ENCODE results near the gene OR51B4. TPM values are rescaled to one million over a fixed set of nuclear protein-coding genes. Genes with fewer than 3 reads are reported as not detected.

Gene OR51B4
- total RNA-seq (2014; rRNA removed), result 0.11 TPM in 1 of 2 replicates, not detected in the other
- Bru-seq, nascent RNA, result percentile 27 among the genes with signal in this experiment
- percentile 39 among the genes with signal in this experiment for BruChase-seq, experiment 1, labeled RNA remaining after a 6-hour chase
- BruChase-seq, experiment 2, labeled RNA remaining after a 2-hour chase, result percentile 32 among the genes with signal in this experiment
- long read RNA-seq, result 0 reads

DNA sequence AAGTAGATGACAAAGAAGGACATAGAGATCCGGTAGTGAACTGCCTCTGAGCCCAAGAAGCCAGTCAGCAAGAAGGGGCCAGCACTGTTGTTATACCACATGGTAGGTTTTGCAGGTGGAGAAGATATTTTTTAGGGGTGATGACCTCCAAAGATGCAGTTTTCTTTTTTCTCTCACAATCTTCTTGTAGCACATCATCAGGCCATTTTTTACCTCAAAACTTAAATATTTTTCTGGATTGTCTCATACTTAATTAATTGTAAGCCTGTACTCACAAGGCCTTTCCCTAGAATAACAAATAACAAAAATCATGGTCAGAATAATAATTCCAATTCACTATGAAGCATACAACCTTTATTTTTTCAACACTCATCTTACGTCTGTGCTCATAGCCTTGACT, at the start of gene OR51B4:
TSS of gene OR51B4 (minus strand) at position 101 of the 400 bp plus-strand sequence. CDS start at position 101, 0 bp downstream.
- no TSS peak for BruUV-seq (replicated peaks)
- no peak within 1 kb of the TSS for H3K9ac ChIP-seq (ENCODE audit: low read length)

DNA sequence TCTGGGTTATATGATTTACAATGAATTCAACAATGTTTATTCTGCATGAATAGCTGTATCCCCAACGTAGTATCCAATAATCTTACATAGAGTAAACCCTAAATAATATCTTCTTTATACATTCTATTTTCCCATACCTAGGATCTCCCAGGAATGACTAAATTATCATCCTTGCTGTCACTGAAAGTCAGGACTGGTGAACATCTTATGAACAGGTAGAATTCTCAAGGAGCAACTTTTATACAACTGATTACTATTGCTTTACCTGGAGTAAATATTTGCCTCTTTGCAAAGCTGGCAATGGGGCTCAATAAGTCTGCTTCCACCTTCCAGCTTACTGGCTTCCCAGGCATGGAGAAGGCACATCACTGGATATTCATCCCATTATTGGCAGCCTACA, 49.5 kb upstream of the OR51B4 start, which contains the start of gene OR51B6:
TSS of gene OR51B6 (plus strand) at position 301 of the 400 bp plus-strand sequence. CDS start at position 301, 0 bp downstream.
- intact Hi-C loops (cut with micrococcal nuclease), result no loop called here
- no peaks in the 10 kb centered on the region for H3K9me3 ChIP-seq (ENCODE audit: low read length)
- ChIA-PET POLR2A (ENCODE audit: unreplicated experiment) (no interaction called here), CTCF (no interaction called here)
- H3K9me2 ChIP-seq (replicated peaks; ENCODE audit: low read length), result no peaks in the 10 kb centered on the region
- no peak within 1 kb of the TSS for H3K4me2 ChIP-seq (ENCODE audit: low read length)
- H3K4me3 ChIP-seq (ENCODE audit: low read length), result no peak within 1 kb of the TSS
- H4K20me1 ChIP-seq (ENCODE audit: low read length), result no peaks in the 10 kb centered on the region
- ATAC-seq (no peak), DNase-seq (no peak)
- H2AFZ ChIP-seq (ENCODE audit: low read length), result no peak within 1 kb of the TSS
- BruUV-seq (replicated peaks), result no TSS peak
- H3K79me2 ChIP-seq (ENCODE audit: low read length), result no peaks in the 10 kb centered on the region
- no peaks in the 10 kb centered on the region for H3F3A ChIP-seq (ENCODE audit: low read length, unreplicated experiment)
- H3K27ac ChIP-seq (ENCODE audit: low read length), result no peak within 1 kb of the TSS
- no peaks in the 10 kb centered on the region for H3K36me3 ChIP-seq (ENCODE audit: low read depth, low read length)
- H3K9ac ChIP-seq (ENCODE audit: low read length), result no peak within 1 kb of the TSS
- no peaks in the 10 kb centered on the region for H3K27me3 ChIP-seq (ENCODE audit: low read length)
- no peak for TF ChIP-seq EZH2phosphoT487 (IDR thresholded peaks at IDR 0.05; ENCODE audit: borderline replicate concordance, low read length)
- TF ChIP-seq EZH2 (IDR thresholded peaks at IDR 0.05; ENCODE audit: low read length, unreplicated experiment), result no peak
- no peak for TF ChIP-seq CTCF (conservative IDR thresholded peaks at IDR 0.05; ENCODE audit: low read depth, low read length)
- no peaks in the 10 kb centered on the region for H3K4me1 ChIP-seq (ENCODE audit: insufficient read depth, low read length)

More for the DNA sequence above, at the start of gene OR51B4:
- DNase-seq (no peak), ATAC-seq (no peak)
- no peaks in the 10 kb centered on the region for H3K9me3 ChIP-seq (ENCODE audit: low read length)
- H3F3A ChIP-seq (ENCODE audit: low read length, unreplicated experiment), result no peaks in the 10 kb centered on the region
- no peaks in the 10 kb centered on the region for H3K36me3 ChIP-seq (ENCODE audit: low read depth, low read length)
- H3K4me1 ChIP-seq (ENCODE audit: insufficient read depth, low read length), result no peaks in the 10 kb centered on the region
- no peaks in the 10 kb centered on the region for H3K9me2 ChIP-seq (replicated peaks; ENCODE audit: low read length)
- H2AFZ ChIP-seq (ENCODE audit: low read length), result no peak within 1 kb of the TSS
- CTCF ChIA-PET, result no interaction called here
- POLR2A ChIA-PET (ENCODE audit: unreplicated experiment), result no interaction called here
- intact Hi-C loops (cut with micrococcal nuclease), result no loop called here
- H4K20me1 ChIP-seq (ENCODE audit: low read length), result no peaks in the 10 kb centered on the region
- H3K27me3 ChIP-seq (ENCODE audit: low read length), result peaks cover 18% of the 10 kb centered on the region; the same call in 1 of the 2 replicates
- H3K4me3 ChIP-seq (ENCODE audit: low read length), result no peak within 1 kb of the TSS
- H3K27ac ChIP-seq (ENCODE audit: low read length), result no peak within 1 kb of the TSS
- no peaks in the 10 kb centered on the region for H3K79me2 ChIP-seq (ENCODE audit: low read length)
- TF ChIP-seq EZH2 (IDR thresholded peaks at IDR 0.05; ENCODE audit: low read length, unreplicated experiment), result no peak
- no peak for TF ChIP-seq EZH2phosphoT487 (IDR thresholded peaks at IDR 0.05; ENCODE audit: borderline replicate concordance, low read length)
- TF ChIP-seq CTCF (conservative IDR thresholded peaks at IDR 0.05; ENCODE audit: low read depth, low read length), result no peak
- H3K4me2 ChIP-seq (ENCODE audit: low read length), result no peak within 1 kb of the TSS

GRCh38 chr11:5349550-5349949, 47.8 kb upstream of the OR51B4 start:
- H3K9me3 ChIP-seq (ENCODE audit: low read length), result no peaks in the 10 kb centered on the region
- H3K79me2 ChIP-seq (ENCODE audit: low read length), result no peaks in the 10 kb centered on the region
- H3K4me1 ChIP-seq (ENCODE audit: insufficient read depth, low read length), result no peaks in the 10 kb centered on the region
- H3K27me3 ChIP-seq (ENCODE audit: low read length), result no peaks in the 10 kb centered on the region
- DNase-seq, result no peak
- no peak overlapping the region for H3K4me3 ChIP-seq (ENCODE audit: low read length)
- no peak for ATAC-seq
- TF ChIP-seq EZH2 (IDR thresholded peaks at IDR 0.05; ENCODE audit: low read length, unreplicated experiment) (no peak), EZH2phosphoT487 (IDR thresholded peaks at IDR 0.05; ENCODE audit: borderline replicate concordance, low read length) (no peak), CTCF (conservative IDR thresholded peaks at IDR 0.05; ENCODE audit: low read depth, low read length) (no peak)
- H2AFZ ChIP-seq (ENCODE audit: low read length), result no peak overlapping the region
- H3K36me3 ChIP-seq (ENCODE audit: low read depth, low read length), result no peaks in the 10 kb centered on the region
- H3K9ac ChIP-seq (ENCODE audit: low read length), result no peak overlapping the region
- intact Hi-C loops (cut with micrococcal nuclease), result no loop called here
- no peak overlapping the region for H3K27ac ChIP-seq (ENCODE audit: low read length)
- H3K4me2 ChIP-seq (ENCODE audit: low read length), result no peak overlapping the region
- no peaks in the 10 kb centered on the region for H3F3A ChIP-seq (ENCODE audit: low read length, unreplicated experiment)
- H4K20me1 ChIP-seq (ENCODE audit: low read length), result no peaks in the 10 kb centered on the region
- CTCF ChIA-PET, result no interaction called here
- no peaks in the 10 kb centered on the region for H3K9me2 ChIP-seq (replicated peaks; ENCODE audit: low read length)
- no TSS peak for BruUV-seq (replicated peaks)
- POLR2A ChIA-PET (ENCODE audit: unreplicated experiment), result no interaction called here
